RWPE2 (cell line): Measurements from ENCODE around the gene FIZ1.
A peak's percentile ranks its signal among the peaks of the same experiment; 100 is the strongest.

Source experiments
- ATAC-seq: fragments of 200-7000 bp; cut with Tn5 transposase; 3 replicates; pipeline ENCODE4 v1.9.1; 2021; ENCODE audit warnings: low read depth
- DNase-seq: peaks from one replicate; pipeline ENCODE4 v3.0.0-alpha.2; 2020; ENCODE audit warnings: low spot score
- H3K27ac ChIP-seq: fragments of 450-650 bp; 2 replicates; pipeline ENCODE4 v1.5.1; 2017; ENCODE audit warnings: mild to moderate bottlenecking; ENCODE audit not compliant: poor library complexity, severe bottlenecking
- H3K27me3 ChIP-seq: fragments of 250-450 bp; sonication (Bioruptor Pico); 2 replicates; pipeline ENCODE4 v1.5.1; 2021; ENCODE audit warnings: mild to moderate bottlenecking, moderate library complexity; ENCODE audit not compliant: insufficient read depth, poor library complexity, severe bottlenecking
- H3K36me3 ChIP-seq: fragments of 250-450 bp; sonication (Bioruptor Pico); 2 replicates; pipeline ENCODE4 v1.5.1; 2020; ENCODE audit warnings: low read depth, mild to moderate bottlenecking, moderate library complexity
- H3K4me1 ChIP-seq: fragments of 250-450 bp; sonication (Bioruptor Pico); 2 replicates; pipeline ENCODE4 v1.5.1; 2021; ENCODE audit warnings: mild to moderate bottlenecking, moderate library complexity; ENCODE audit not compliant: insufficient read depth, poor library complexity, severe bottlenecking
- H3K4me3 ChIP-seq: fragments of 250-450 bp; sonication (Bioruptor Pico); 2 replicates; pipeline ENCODE4 v1.5.1; 2021; ENCODE audit warnings: mild to moderate bottlenecking, moderate library complexity; ENCODE audit not compliant: severe bottlenecking
- H3K9me3 ChIP-seq: fragments of 250-450 bp; sonication (Bioruptor Pico); 2 replicates; pipeline ENCODE4 v1.5.1; 2021; ENCODE audit warnings: mild to moderate bottlenecking, moderate library complexity; ENCODE audit not compliant: severe bottlenecking
- TF ChIP-seq, protein P1 (sequence below): fragments of 450-650 bp; IDR thresholded peaks from one replicate; pipeline ENCODE4 v1.5.1; 2017; ENCODE audit warnings: mild to moderate bottlenecking, moderate library complexity; ENCODE audit not compliant: poor library complexity, severe bottlenecking

The FIZ1 gene

DNA sequence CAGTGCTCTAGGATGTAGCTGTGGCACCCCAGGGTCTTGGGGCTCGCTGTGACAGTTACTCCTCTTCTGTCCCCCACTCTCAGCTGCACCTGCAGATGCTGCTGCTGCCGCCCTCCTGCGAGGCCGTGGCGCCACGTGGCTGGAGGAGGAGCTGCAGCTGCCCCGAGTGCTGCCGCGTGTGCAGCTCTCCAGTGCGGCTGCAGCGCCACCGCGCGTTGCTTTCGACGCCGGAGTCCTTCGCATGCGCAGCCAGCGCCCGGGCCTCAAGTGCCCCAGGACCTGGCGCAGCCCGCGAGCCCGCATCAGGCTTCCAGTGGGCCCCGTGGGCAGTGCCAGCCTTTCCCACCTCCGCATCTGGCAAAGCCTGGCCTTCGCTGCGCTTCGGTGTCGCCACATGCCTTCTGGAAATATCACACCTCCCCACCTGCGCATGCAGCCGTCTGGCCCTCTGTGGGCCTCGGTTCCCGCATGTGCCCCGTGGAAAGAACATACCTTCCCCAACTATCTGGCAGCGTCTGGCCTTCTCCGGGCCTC, 40.8 kb upstream of the FIZ1 start:
- no peak for DNase-seq
- ATAC-seq = no peak
- peaks cover 5% of the 10 kb centered on the region for H3K4me1 ChIP-seq
- H3K36me3 ChIP-seq = peaks cover 9% of the 10 kb centered on the region
- H3K27me3 ChIP-seq = no peaks in the 10 kb centered on the region
- peak overlapping the region; percentile 89 for H3K27ac ChIP-seq
- peak overlapping the region; percentile 47 for H3K4me3 ChIP-seq
- TF ChIP-seq, protein P1, sequence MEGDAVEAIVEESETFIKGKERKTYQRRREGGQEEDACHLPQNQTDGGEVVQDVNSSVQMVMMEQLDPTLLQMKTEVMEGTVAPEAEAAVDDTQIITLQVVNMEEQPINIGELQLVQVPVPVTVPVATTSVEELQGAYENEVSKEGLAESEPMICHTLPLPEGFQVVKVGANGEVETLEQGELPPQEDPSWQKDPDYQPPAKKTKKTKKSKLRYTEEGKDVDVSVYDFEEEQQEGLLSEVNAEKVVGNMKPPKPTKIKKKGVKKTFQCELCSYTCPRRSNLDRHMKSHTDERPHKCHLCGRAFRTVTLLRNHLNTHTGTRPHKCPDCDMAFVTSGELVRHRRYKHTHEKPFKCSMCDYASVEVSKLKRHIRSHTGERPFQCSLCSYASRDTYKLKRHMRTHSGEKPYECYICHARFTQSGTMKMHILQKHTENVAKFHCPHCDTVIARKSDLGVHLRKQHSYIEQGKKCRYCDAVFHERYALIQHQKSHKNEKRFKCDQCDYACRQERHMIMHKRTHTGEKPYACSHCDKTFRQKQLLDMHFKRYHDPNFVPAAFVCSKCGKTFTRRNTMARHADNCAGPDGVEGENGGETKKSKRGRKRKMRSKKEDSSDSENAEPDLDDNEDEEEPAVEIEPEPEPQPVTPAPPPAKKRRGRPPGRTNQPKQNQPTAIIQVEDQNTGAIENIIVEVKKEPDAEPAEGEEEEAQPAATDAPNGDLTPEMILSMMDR = peak; percentile 49
- no peaks in the 10 kb centered on the region for H3K9me3 ChIP-seq

DNA sequence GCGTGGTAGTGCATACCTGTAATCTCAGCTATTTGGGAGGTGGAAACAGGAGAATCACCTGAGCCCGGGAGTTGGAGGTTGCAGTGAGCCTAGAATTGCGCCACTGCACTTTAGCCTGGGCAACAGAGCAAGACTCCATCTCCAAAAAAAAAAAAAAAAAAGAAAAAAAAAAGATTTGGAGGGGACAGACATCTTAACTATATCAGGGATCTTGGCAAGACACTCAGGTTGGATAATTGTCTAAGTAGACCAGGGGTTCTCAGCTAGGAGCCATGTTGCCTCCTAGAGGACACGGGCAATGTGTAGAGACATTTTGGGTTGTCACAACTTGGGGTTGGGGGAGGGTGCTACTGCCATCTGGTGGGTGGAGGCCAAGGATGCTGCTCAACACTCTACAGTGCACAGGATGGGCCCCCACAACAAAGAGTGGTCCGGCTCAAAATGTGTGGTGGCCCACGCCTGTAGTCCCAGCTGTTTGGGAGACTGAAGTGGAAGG, 39.6 kb upstream of the FIZ1 start:
- TF ChIP-seq, protein P1 = peak; percentile 52
- Histone ChIP-seq H3K9me3 (no peaks in the 10 kb centered on the region), H3K27me3 (no peaks in the 10 kb centered on the region), H3K36me3 (0 out of 2 replicates have a peak, but pooled peaks cover 3% of the 10 kb centered on the region), H3K4me1 (peaks cover 5% of the 10 kb centered on the region), H3K4me3 (no peak overlapping the region), H3K27ac (no peak overlapping the region)
- no peak for DNase-seq
- ATAC-seq = no peak

DNA sequence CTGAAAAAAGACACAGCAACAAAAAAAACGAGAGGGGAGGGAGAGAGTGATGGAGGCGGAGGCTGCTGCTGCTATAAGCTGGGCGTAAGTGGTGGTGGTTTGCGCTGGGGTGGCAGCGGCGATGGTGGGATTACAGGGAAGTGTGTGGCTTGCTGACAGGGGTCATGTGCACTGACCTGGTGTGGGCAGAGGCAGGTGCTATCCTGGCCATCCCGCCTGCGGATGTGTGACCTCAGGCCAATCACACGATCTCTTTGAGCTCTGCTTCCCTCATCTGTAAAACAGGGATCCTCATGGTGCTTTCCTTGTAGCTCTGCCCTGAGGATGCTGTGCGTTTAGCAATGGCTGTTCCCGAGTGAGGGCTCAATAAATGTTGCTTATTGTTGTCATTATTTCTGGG, 38.2 kb upstream of the FIZ1 start:
- H3K4me1 ChIP-seq = peaks cover 5% of the 10 kb centered on the region
- H3K9me3 ChIP-seq = no peaks in the 10 kb centered on the region
- no peak overlapping the region for H3K27ac ChIP-seq
- ATAC-seq = no peak
- DNase-seq = no peak
- TF ChIP-seq, protein P1 = no peak
- 0 out of 2 replicates have a peak, but pooled peaks cover 3% of the 10 kb centered on the region for H3K36me3 ChIP-seq
- no peaks in the 10 kb centered on the region for H3K27me3 ChIP-seq
- no peak overlapping the region for H3K4me3 ChIP-seq

DNA sequence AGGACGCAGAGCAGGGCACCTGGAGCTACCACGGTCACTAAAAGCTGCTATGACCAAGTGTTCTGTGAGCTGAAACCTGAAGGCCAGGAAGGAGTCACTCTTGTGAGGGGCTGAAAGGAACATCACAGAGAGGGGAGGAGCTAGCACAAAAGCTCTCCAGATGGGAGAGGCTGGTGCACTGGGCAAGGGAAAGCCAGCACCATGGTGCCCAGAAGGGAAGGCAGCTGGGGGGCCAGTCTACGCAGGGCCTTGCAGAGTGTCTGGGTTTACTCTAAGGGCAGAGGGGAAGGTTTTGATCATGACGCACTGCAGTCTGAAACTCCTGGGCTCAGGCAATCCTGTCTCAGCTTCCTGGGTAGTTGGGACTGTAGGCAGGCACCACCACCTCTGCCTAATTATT, 37.4 kb upstream of the FIZ1 start:
- 0 out of 2 replicates have a peak, but pooled peaks cover 3% of the 10 kb centered on the region for H3K36me3 ChIP-seq
- H3K27me3 ChIP-seq = no peaks in the 10 kb centered on the region
- DNase-seq (no peak), ATAC-seq (no peak)
- no peak overlapping the region for H3K27ac ChIP-seq
- TF ChIP-seq, protein P1 = no peak
- H3K4me3 ChIP-seq = no peak overlapping the region
- no peaks in the 10 kb centered on the region for H3K9me3 ChIP-seq
- peaks cover 5% of the 10 kb centered on the region for H3K4me1 ChIP-seq

DNA sequence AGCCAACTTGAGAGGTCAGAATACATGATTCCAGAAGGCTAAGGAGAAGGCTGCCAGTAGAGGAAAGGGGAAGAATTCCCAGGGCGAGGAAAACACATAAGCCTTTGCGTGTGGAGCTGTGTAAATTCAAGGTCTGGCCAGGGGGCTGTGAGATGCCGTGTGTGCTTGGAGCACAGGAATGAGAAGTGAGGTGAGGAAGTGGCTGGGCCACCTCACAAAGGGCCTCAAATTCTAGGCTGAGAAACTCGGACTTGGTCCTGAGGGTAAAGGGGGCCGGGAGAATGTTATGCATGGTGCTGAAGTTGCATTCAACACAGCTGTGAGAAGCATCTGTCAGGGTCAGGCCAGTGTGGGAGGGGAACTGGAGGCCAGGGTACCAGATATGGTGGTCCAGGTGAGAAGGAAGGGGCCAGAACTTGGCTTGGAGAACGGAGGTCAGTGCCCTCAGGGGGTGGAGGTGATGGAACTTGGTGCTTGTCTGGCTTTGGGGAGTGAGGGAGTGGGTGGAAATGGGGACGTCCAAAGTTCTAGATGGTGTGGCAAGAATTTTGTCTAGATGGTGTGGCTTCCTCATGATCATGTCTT, 36.6 kb upstream of the FIZ1 start:
- Histone ChIP-seq H3K4me3 (peak overlapping the region; percentile 92), H3K27me3 (no peaks in the 10 kb centered on the region), H3K9me3 (no peaks in the 10 kb centered on the region), H3K27ac (no peak overlapping the region), H3K4me1 (peaks cover 5% of the 10 kb centered on the region), H3K36me3 (0 out of 2 replicates have a peak, but pooled peaks cover 3% of the 10 kb centered on the region)
- DNase-seq = no peak
- TF ChIP-seq, protein P1 = no peak
- ATAC-seq = no peak
